ENCODE data around the gene S100A16. TPM values are rescaled to one million over a fixed set of nuclear protein-coding genes. Genes with fewer than 3 reads are reported as not detected.
A peak's percentile ranks its signal among the peaks of the same experiment; 100 is the strongest.

Gene S100A16
- total RNA-seq, 1 donor from 2014 or later: 259 TPM

DNA sequence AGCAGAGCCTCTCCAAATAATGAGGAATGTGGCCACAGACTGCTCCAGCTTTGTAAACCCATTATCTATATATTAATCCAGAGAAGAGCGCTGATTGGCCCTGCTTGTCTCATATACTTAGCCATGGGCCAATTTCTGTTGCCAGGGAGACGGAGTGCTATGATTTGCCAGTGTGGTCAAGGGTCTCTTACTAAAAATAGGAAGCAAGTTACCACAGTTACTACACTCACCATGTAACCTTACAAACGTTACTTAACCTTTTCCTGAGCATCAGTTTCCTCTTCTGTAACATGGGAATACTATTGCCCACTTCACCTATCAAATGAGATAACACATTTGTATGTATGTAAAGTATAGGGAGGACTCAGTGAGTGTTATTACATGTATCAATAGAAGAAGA is 39.6 kb downstream of the S100A16 start:
- H3K27ac ChIP-seq: peak overlapping the region; percentile 59
- H3K9me3 ChIP-seq: no peaks in the 10 kb centered on the region
- no peaks in the 10 kb centered on the region for H3K27me3 ChIP-seq
- intact Hi-C loops (cut with DNase I): no loop called here
- H3K4me3 ChIP-seq: no peak overlapping the region
- DNase-seq (ENCODE audit: extremely low spot score in 2 of 2): no peak
- H3K4me1 ChIP-seq: peaks cover 22% of the 10 kb centered on the region
- TF ChIP-seq, protein P1, sequence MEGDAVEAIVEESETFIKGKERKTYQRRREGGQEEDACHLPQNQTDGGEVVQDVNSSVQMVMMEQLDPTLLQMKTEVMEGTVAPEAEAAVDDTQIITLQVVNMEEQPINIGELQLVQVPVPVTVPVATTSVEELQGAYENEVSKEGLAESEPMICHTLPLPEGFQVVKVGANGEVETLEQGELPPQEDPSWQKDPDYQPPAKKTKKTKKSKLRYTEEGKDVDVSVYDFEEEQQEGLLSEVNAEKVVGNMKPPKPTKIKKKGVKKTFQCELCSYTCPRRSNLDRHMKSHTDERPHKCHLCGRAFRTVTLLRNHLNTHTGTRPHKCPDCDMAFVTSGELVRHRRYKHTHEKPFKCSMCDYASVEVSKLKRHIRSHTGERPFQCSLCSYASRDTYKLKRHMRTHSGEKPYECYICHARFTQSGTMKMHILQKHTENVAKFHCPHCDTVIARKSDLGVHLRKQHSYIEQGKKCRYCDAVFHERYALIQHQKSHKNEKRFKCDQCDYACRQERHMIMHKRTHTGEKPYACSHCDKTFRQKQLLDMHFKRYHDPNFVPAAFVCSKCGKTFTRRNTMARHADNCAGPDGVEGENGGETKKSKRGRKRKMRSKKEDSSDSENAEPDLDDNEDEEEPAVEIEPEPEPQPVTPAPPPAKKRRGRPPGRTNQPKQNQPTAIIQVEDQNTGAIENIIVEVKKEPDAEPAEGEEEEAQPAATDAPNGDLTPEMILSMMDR (IDR thresholded peaks at IDR 0.05): no peak
- TF ChIP-seq POLR2A (IDR thresholded peaks at IDR 0.05) (no peak), POLR2AphosphoS5 (IDR thresholded peaks at IDR 0.05; ENCODE audit: insufficient read depth in 1 of 2, low read depth in 1 of 2) (no peak)
- H3K36me3 ChIP-seq: no peaks in the 10 kb centered on the region

DNA sequence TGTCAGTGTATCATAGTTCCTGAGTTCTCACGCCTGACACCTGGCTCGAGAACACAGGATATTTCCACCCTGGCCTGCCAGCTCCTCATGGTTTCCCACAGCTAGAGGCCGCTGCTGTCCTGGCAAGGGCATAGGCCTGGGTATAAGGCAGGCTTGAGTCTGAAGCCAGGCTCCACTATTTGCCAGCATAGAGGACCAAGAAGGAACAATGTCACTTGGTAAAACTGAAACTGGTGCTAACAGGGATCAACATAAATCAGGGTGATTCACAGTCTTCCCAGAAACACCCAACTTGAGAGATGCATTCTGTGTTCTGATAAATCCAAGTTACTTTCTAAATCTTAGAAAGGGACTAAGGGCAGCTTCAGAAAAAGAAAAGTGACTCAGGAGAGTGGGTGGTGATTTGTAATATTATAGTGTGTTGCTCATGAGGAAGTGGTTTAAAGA is 40.3 kb downstream of the S100A16 start:
- intact Hi-C loops (cut with DNase I): no loop called here
- Histone ChIP-seq H3K27ac (peak overlapping the region; percentile 59), H3K4me3 (no peak overlapping the region), H3K36me3 (no peaks in the 10 kb centered on the region), H3K9me3 (no peaks in the 10 kb centered on the region), H3K4me1 (peaks cover 22% of the 10 kb centered on the region), H3K27me3 (no peaks in the 10 kb centered on the region)
- TF ChIP-seq, protein P1 (IDR thresholded peaks at IDR 0.05): peak; percentile 60 to 74 (median 61)
- TF ChIP-seq POLR2A (IDR thresholded peaks at IDR 0.05): no peak
- TF ChIP-seq POLR2AphosphoS5 (IDR thresholded peaks at IDR 0.05; ENCODE audit: insufficient read depth in 1 of 2, low read depth in 1 of 2): peak in 1 of 2 donors; percentile 88
- DNase-seq (ENCODE audit: extremely low spot score in 2 of 2): no peak

DNA sequence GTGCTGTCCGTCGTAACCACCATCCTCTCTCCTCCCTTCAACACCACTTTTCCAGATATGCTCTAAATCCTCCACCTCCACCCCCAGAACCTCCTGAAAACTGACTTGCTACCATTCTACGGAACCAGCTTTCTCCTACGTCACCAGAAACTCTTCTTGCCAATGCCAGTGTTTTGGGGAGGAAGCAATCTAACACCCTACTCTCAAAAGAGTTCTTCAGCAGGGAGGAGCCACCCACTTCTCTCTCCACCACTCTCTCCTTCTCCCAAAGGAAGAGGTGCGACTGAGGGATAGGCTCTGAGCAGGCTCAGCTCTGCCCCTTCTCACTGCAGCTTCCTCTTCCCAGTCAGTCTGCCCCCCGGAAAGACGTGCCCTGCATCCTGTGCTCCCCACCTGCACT is 41.2 kb downstream of the S100A16 start:
- TF ChIP-seq POLR2AphosphoS5 (IDR thresholded peaks at IDR 0.05; ENCODE audit: insufficient read depth in 1 of 2, low read depth in 1 of 2): no peak
- TF ChIP-seq POLR2A (IDR thresholded peaks at IDR 0.05): no peak
- TF ChIP-seq, protein P1 (IDR thresholded peaks at IDR 0.05): no peak
- intact Hi-C loops (cut with DNase I): no loop called here
- peaks cover 28% of the 10 kb centered on the region for H3K4me1 ChIP-seq
- no peak overlapping the region for H3K27ac ChIP-seq
- no peak for DNase-seq (ENCODE audit: extremely low spot score in 2 of 2)
- no peaks in the 10 kb centered on the region for H3K36me3 ChIP-seq
- H3K4me3 ChIP-seq: no peak overlapping the region
- no peaks in the 10 kb centered on the region for H3K27me3 ChIP-seq
- H3K9me3 ChIP-seq: no peaks in the 10 kb centered on the region

DNA sequence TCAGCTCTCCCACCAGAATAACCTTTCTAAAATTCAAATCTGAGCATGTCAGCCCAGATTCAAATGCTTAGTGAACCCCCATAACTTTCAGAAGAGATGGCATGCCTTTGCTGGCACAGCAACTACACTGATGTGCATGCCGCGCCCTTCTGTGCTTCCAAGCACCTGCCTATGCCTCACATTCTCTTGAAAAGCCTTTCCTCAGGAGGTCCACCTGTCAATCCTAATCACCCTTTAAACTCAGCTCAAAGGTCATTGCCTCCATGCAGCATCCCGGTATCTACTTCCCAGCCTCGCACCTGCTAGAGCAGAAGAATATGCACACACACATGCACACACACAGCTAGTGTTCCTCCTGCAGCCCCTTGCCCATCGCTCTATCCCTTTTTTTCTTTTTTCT is 42.1 kb downstream of the S100A16 start:
- Histone ChIP-seq H3K4me3 (no peak overlapping the region), H3K36me3 (no peaks in the 10 kb centered on the region), H3K27ac (no peak overlapping the region), H3K4me1 (peaks cover 34% of the 10 kb centered on the region), H3K27me3 (no peaks in the 10 kb centered on the region), H3K9me3 (no peaks in the 10 kb centered on the region)
- intact Hi-C loops (cut with DNase I): no loop called here
- no peak for DNase-seq (ENCODE audit: extremely low spot score in 2 of 2)
- TF ChIP-seq, protein P1 (IDR thresholded peaks at IDR 0.05): no peak
- TF ChIP-seq POLR2AphosphoS5 (IDR thresholded peaks at IDR 0.05; ENCODE audit: insufficient read depth in 1 of 2, low read depth in 1 of 2) (no peak), POLR2A (IDR thresholded peaks at IDR 0.05) (no peak)

DNA sequence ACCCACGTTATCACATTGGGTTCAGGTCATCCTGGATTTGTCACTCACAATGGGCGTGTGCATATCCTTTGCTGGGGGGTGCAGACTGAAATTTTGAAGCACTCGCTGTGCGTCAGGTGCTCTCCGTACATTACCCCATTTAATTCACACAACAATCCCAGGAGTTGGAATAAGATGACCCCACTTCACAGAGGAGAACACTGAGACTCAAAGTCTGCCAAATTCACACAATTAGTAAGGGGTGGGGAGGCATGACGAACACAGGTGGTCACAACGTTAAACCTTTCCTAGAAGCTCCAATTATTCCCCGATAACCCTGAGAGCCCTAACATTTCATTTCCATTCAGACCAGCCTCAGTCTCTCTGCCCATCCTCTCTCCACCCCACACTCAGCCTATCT is 43.5 kb downstream of the S100A16 start:
- TF ChIP-seq POLR2AphosphoS5 (IDR thresholded peaks at IDR 0.05; ENCODE audit: insufficient read depth in 1 of 2, low read depth in 1 of 2): no peak
- Histone ChIP-seq H3K4me1 (peaks cover 44% of the 10 kb centered on the region), H3K27ac (peak overlapping the region; percentile 98), H3K4me3 (no peak overlapping the region), H3K36me3 (no peaks in the 10 kb centered on the region), H3K9me3 (no peaks in the 10 kb centered on the region), H3K27me3 (no peaks in the 10 kb centered on the region)
- intact Hi-C loops (cut with DNase I): loop anchor here (5.0 kb wide), 1 partner anchor 57 kb away; no protein-coding TSS in a partner anchor
- no peak for DNase-seq (ENCODE audit: extremely low spot score in 2 of 2)
